NB4 (cell line): ENCODE data around the gene CDH23.

ENCODE experiments used
- MAX ChIP-seq: IDR thresholded peaks from 2 replicates; pipeline ENCODE4 v1.6.1; 2011; ENCODE audit warnings: low read depth, low read length
- MYC ChIP-seq: IDR thresholded peaks from 2 replicates; pipeline ENCODE4 v1.6.1; 2011; ENCODE audit warnings: low read depth, low read length
- POLR2A ChIP-seq: IDR thresholded peaks from 2 replicates; pipeline ENCODE4 v1.6.1; 2011; ENCODE audit warnings: mild to moderate bottlenecking; ENCODE audit not compliant: insufficient read length; ENCODE audit errors: extremely low read depth
- TF ChIP-seq, protein P1 (sequence below): IDR thresholded peaks from one replicate; pipeline ENCODE4 v1.5.1; 2012; ENCODE audit warnings: low read depth, low read length

DNA sequence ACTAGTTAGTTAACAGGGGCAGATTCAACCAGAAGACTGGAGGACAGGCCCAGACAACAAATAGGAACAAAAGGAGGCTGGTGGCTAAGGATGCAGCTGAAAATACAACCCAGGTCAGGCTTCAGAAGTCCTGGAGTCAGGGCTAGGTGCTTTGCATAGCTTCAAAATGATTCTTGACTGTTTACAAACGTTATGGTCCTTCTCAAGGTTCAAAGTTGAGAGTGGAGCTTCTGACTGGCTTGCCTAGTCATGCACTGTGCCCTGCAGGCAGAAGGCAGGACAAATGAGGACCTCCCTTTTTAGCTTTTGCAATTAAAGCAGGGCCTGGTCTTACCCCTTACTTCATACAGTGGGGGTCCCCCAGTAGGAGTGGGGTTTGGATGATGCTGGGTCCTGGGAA lies 4.4 kb upstream of the CDH23 start:
- TF ChIP-seq, protein P1, sequence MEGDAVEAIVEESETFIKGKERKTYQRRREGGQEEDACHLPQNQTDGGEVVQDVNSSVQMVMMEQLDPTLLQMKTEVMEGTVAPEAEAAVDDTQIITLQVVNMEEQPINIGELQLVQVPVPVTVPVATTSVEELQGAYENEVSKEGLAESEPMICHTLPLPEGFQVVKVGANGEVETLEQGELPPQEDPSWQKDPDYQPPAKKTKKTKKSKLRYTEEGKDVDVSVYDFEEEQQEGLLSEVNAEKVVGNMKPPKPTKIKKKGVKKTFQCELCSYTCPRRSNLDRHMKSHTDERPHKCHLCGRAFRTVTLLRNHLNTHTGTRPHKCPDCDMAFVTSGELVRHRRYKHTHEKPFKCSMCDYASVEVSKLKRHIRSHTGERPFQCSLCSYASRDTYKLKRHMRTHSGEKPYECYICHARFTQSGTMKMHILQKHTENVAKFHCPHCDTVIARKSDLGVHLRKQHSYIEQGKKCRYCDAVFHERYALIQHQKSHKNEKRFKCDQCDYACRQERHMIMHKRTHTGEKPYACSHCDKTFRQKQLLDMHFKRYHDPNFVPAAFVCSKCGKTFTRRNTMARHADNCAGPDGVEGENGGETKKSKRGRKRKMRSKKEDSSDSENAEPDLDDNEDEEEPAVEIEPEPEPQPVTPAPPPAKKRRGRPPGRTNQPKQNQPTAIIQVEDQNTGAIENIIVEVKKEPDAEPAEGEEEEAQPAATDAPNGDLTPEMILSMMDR: no peak
- no peak for TF ChIP-seq POLR2A
- TF ChIP-seq MAX: no peak
- TF ChIP-seq MYC: no peak
